DOHH2 (cell line): ENCODE data around the gene PPT1.

Experiments
- EZH2phosphoT487 ChIP-seq: fragments of 200-600 bp; sonication (generic); IDR thresholded peaks from 2 replicates; pipeline ENCODE4 v1.6.1; 2017; ENCODE audit warnings: borderline replicate concordance, mild to moderate bottlenecking, antibody characterized with exemption, low read length, moderate library complexity, mixed read lengths
- TF ChIP-seq, protein P1 (sequence below): fragments of 200-600 bp; sonication (generic); IDR thresholded peaks from one replicate; pipeline ENCODE4 v1.5.1; 2014; ENCODE audit warnings: antibody characterized with exemption, mild to moderate bottlenecking, low read depth, low read length; ENCODE audit not compliant: poor library complexity, severe bottlenecking

GRCh38 chr1:40039757-40040510 is 57.1 kb downstream of the PPT1 start:
- TF ChIP-seq, protein P1, sequence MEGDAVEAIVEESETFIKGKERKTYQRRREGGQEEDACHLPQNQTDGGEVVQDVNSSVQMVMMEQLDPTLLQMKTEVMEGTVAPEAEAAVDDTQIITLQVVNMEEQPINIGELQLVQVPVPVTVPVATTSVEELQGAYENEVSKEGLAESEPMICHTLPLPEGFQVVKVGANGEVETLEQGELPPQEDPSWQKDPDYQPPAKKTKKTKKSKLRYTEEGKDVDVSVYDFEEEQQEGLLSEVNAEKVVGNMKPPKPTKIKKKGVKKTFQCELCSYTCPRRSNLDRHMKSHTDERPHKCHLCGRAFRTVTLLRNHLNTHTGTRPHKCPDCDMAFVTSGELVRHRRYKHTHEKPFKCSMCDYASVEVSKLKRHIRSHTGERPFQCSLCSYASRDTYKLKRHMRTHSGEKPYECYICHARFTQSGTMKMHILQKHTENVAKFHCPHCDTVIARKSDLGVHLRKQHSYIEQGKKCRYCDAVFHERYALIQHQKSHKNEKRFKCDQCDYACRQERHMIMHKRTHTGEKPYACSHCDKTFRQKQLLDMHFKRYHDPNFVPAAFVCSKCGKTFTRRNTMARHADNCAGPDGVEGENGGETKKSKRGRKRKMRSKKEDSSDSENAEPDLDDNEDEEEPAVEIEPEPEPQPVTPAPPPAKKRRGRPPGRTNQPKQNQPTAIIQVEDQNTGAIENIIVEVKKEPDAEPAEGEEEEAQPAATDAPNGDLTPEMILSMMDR, result no peak
- no peak for TF ChIP-seq EZH2phosphoT487
